ENCODE results near the gene PCBP1.
"Not testable (repeated sequence)": the region's sequence is repeated elsewhere in the genome, so short reads cannot be mapped to it uniquely, and the experiment has no call there.

Gene PCBP1

DNA sequence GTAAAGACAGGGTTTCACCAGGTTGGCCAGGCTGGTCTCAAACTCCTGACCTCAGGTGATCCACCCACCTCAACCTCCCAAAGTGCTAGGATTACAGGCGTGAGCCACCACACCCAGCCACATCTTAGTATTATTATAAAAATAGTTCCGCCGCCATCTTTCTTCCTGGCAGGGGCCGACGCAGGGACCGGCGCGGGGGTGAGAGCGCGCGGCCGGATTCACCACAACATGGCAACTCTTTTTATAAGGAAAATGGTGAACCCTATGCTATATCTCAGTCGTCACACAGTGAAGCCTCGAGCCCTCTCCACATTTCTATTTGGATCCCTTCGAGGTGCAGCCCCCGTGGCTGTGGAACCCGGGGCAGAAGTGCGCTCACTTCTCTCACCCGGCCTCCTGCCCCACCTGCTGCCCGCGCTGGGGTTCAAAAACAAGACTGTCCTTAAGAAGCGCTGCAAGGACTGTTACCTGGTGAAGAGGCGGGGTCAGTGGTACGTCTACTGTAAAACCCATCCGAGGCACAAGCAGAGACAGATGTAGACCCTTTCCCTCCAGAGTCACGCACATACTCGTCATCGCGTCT, 15.1 kb downstream of the PCBP1 start:
- H3K36me3 ChIP-seq (ENCODE audit: control insufficient read depth, insufficient read depth, low read length, severe bottlenecking); DNase-seq (ENCODE audit: low read depth); H3K4me3 ChIP-seq (ENCODE audit: low read length); H3K27me3 ChIP-seq (replicated peaks; ENCODE audit: control insufficient read depth, insufficient read depth, low read length); H3K9me3 ChIP-seq (ENCODE audit: control insufficient read depth, low read length); H3K9ac ChIP-seq (ENCODE audit: low read length): not testable (repeated sequence)
- peaks cover 13% of the 10 kb centered on the region for H3K4me1 ChIP-seq (ENCODE audit: control insufficient read depth, insufficient read depth, low read length)

DNA sequence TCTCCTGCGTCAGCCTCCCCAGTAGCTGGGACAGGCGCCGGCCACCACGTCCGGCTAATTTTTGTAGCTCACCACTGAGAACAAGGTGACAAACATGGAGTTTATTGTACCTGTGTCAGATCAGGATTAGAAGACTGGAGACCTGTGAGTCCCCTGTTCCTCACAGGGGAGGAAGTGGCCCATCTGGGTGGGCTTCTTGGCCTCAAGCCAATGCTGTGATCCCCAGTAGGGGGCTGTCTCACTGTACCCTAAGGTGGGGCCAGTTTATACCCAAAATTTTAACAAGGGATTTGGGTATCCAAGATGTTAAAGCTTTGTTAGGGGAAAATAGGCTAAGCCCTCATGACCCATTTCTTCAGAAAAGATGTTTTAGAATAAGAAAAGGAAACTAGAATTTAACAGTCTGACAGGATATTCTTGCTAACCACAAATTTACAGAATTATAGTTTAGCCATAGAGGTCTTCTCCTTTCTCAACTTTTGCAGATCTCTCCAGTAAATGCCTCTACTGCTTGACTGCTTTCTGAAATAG, 16.3 kb downstream of the PCBP1 start:
- Histone ChIP-seq H3K9me3 (ENCODE audit: control insufficient read depth, low read length) (no peaks in the 10 kb centered on the region), H3K4me3 (ENCODE audit: low read length) (no peak overlapping the region), H3K27me3 (replicated peaks; ENCODE audit: control insufficient read depth, insufficient read depth, low read length) (no peaks in the 10 kb centered on the region), H3K36me3 (ENCODE audit: control insufficient read depth, insufficient read depth, low read length, severe bottlenecking) (no peaks in the 10 kb centered on the region), H3K9ac (ENCODE audit: low read length) (peak overlapping the region; percentile 73), H3K4me1 (ENCODE audit: control insufficient read depth, insufficient read depth, low read length) (peaks cover 20% of the 10 kb centered on the region)
- peak; percentile 20 for DNase-seq (ENCODE audit: low read depth)

DNA sequence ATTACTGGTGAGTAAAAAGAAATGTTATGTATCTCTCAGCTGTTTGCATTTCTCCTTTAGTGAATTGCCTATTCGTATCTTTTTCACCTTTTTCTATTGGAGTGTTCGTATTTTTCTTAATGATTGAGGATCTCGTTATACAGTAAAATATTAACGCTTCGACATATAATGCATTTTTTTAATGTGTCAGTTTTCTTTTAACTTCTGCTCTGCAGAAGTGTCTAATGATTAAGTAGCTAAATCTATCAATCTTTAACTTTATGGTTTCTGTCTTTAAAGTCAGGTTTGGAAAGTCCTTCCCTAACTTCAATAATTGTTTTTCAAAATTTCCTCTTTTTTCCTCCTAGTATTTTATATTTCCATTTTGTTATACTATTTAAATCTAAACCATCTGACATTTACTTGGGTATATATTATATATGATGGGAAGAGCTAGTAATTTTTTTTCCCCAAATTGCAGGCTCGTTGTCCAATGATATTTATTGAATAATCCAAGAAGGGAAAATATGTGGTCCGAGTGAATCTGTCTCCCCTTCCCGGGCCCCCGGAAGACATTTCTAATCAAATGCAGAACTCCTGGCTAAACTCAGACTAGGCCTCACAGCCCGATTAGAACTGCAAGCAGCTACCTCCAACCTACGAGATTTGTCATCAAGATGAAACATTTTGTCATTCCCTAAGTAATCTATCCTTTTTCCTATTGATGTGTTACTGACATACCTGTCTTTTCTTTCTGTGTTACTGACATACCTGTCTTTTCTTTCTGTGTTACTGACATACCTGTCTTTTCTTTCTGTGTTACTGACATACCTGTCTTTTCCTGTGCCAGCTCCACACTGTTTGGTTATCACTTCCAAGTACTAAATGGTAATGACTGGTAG, 17.2 kb downstream of the PCBP1 start:
- peak overlapping the region; percentile 73 for H3K9ac ChIP-seq (ENCODE audit: low read length)
- peak overlapping the region; percentile 62 for H3K4me3 ChIP-seq (ENCODE audit: low read length)
- H3K4me1 ChIP-seq (ENCODE audit: control insufficient read depth, insufficient read depth, low read length): peaks cover 22% of the 10 kb centered on the region
- no peaks in the 10 kb centered on the region for H3K36me3 ChIP-seq (ENCODE audit: control insufficient read depth, insufficient read depth, low read length, severe bottlenecking)
- H3K9me3 ChIP-seq (ENCODE audit: control insufficient read depth, low read length): no peaks in the 10 kb centered on the region
- H3K27me3 ChIP-seq (replicated peaks; ENCODE audit: control insufficient read depth, insufficient read depth, low read length): no peaks in the 10 kb centered on the region
- DNase-seq (ENCODE audit: low read depth): peak; percentile 78

DNA sequence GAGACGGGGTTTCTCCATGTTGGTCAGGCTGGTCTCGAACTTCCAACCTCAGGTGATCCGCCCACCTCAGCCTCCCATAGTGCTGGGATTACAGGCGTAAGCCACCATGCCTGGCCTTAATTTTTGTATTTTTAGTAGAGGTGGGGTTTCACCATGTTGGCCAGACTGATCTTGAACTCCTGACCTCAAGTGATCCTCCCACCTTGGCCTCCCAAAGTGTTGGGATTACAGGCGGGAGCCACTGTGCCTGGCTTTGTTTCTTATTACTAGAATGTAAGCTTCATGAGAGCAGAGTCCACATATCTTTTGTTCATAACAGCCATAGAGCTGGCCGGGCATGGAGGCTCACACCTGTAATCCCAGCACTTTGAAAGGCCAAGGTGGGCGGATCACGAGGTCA, 18.9 kb downstream of the PCBP1 start:
- not testable (repeated sequence) for H3K36me3 ChIP-seq (ENCODE audit: control insufficient read depth, insufficient read depth, low read length, severe bottlenecking); DNase-seq (ENCODE audit: low read depth); H3K4me3 ChIP-seq (ENCODE audit: low read length); H3K27me3 ChIP-seq (replicated peaks; ENCODE audit: control insufficient read depth, insufficient read depth, low read length); H3K9me3 ChIP-seq (ENCODE audit: control insufficient read depth, low read length); H3K9ac ChIP-seq (ENCODE audit: low read length)
- H3K4me1 ChIP-seq (ENCODE audit: control insufficient read depth, insufficient read depth, low read length): peaks cover 22% of the 10 kb centered on the region

DNA sequence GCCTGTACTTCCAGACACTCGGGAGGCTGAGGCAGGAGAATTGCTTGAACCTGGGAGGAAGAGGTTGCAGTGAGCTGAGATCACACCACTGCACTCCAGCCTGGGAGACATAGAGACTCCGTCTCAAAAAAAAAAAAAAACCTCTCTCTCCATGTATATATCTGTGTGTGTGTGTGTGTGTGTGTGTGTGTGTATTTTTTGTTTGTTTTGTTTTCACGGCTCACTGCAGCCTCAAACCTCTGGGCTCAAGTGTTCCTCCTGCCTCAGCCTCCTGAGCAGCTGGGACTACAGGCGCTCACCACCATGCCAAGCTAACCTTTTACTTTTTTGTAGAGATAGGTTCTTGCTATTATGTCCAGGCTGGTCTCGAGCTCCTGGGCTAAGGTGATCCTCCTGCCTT, 23.1 kb downstream of the PCBP1 start:
- peaks cover 31% of the 10 kb centered on the region for H3K4me1 ChIP-seq (ENCODE audit: control insufficient read depth, insufficient read depth, low read length)
- not testable (repeated sequence) for H3K27me3 ChIP-seq (replicated peaks; ENCODE audit: control insufficient read depth, insufficient read depth, low read length); H3K36me3 ChIP-seq (ENCODE audit: control insufficient read depth, insufficient read depth, low read length, severe bottlenecking); H3K9me3 ChIP-seq (ENCODE audit: control insufficient read depth, low read length); H3K9ac ChIP-seq (ENCODE audit: low read length); DNase-seq (ENCODE audit: low read depth); H3K4me3 ChIP-seq (ENCODE audit: low read length)

DNA sequence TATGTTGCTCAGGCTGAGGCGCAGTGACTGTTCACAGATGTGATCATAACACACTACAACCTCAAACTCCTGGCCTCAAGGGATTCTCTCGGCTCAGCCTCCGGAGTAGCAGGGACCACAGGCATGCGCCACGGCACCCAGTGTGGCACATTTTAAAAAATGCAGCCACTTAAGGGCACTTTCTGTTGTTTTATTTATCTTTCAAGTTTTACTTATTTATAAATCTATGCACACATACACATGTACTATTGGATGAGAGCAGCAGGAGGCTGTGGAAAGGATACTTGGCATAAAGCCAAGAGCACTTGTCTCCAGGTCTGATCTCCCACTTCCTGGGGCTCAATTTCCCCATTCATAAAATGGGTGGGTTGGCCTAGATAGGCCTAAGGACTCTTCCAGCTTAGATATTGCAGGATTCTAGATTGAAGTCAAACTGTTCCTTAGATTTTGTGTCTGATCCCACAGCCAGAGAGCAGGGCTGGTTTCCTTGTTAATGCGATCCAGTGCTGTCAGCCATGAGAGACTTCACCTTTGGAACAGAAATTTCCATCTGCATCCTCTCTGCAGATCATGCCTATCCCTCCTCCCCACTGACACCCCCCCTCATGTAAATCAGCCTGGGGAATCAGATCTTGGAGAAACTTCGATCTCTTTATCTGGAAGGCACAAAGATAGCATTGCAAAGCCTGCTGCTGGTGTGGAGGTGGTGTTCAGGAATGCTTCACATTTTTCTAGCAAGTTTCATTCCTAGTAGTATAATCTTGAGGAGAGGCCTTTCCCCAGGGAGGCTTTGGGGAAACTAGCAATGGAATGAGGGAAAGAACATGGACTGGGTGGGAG, 24.7 kb downstream of the PCBP1 start:
- H3K4me3 ChIP-seq (ENCODE audit: low read length): peak overlapping the region; percentile 63
- peak overlapping the region; percentile 66 for H3K9ac ChIP-seq (ENCODE audit: low read length)
- H3K27me3 ChIP-seq (replicated peaks; ENCODE audit: control insufficient read depth, insufficient read depth, low read length): no peaks in the 10 kb centered on the region
- peaks cover 31% of the 10 kb centered on the region for H3K4me1 ChIP-seq (ENCODE audit: control insufficient read depth, insufficient read depth, low read length)
- DNase-seq (ENCODE audit: low read depth): peak; percentile 70
- no peaks in the 10 kb centered on the region for H3K9me3 ChIP-seq (ENCODE audit: control insufficient read depth, low read length)
- no peaks in the 10 kb centered on the region for H3K36me3 ChIP-seq (ENCODE audit: control insufficient read depth, insufficient read depth, low read length, severe bottlenecking)

DNA sequence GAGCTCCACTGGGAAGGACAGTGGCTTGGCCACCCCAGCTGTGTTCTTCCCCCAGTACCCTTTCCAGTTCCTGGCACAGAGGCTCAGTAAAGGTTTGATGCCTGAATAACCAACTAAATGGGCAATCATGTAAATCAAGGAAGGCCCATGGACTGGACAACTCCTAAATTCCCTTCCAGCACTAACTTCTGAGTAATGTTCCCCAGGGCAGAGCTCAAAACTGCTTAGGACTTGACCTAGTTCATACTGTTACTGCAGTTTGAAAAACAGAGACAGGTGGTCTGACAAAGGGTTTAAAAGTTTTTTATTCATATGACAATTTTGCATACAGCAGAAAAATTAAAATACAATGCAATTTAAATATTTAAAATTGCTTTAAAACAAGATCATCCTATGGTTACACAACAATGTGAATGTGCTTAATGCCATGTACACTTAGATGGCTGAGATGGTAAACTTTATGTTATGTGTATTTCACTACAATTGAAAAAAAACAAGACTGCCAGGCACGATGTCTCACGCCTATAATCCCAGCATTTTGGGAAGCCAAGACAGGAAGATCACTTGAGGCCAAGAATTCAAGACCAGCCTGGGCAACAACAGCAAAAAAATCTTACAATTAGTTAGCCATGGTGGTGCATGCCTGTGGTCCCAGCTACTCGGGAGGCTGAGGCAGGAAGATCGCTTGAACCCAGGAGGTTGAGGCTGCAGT, 26.2 kb downstream of the PCBP1 start:
- H3K27me3 ChIP-seq (replicated peaks; ENCODE audit: control insufficient read depth, insufficient read depth, low read length): no peaks in the 10 kb centered on the region

DNA sequence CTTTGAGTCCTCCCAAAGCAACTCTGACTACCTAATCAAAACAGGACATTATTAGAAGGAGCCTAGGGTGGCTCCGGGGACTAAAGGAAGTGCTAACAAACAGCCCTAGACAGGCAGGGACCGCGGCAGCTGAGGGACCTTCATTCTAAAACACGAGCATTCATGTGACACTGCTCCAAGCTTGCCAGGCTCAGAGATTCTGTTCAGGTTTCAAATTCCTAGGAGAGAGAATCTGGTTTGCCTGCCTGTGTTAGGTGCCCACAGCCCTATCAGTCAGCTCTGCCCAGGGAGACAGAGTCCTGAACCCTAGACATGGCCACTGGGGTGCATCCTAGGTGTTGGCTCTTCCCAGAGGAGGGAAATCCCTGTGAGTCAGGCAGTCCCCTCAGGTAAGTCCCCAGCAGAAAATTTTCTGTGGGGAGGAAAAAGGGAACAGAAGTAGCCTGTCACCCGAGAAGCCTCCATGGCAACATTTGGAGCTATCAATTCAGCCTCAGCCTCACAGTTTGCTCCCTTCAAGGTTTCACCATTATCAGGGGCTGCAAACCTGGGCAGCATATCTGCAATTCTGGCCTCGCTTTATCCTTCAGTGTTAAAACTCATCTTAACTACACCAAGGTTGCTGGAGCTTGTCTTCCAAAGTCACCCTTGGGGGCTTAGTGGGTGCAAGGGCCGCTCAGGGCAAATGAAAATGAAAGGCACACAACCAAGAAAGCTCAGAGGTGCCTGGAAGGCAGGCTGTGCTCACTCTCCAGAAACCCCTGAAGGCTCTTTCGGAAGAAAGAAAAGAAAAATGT, 28.6 kb downstream of the PCBP1 start:
- Histone ChIP-seq H3K4me3 (ENCODE audit: low read length) (no peak overlapping the region), H3K4me1 (ENCODE audit: control insufficient read depth, insufficient read depth, low read length) (peaks cover 25% of the 10 kb centered on the region), H3K9ac (ENCODE audit: low read length) (no peak overlapping the region), H3K27me3 (replicated peaks; ENCODE audit: control insufficient read depth, insufficient read depth, low read length) (no peaks in the 10 kb centered on the region), H3K36me3 (ENCODE audit: control insufficient read depth, insufficient read depth, low read length, severe bottlenecking) (no peaks in the 10 kb centered on the region), H3K9me3 (ENCODE audit: control insufficient read depth, low read length) (no peaks in the 10 kb centered on the region)
- DNase-seq (ENCODE audit: low read depth): no peak

More for the DNA sequence above, 26.2 kb downstream of the PCBP1 start:
- H3K9ac ChIP-seq (ENCODE audit: low read length): peak overlapping the region; percentile 19
- no peak overlapping the region for H3K4me3 ChIP-seq (ENCODE audit: low read length)
- DNase-seq (ENCODE audit: low read depth): no peak
- H3K4me1 ChIP-seq (ENCODE audit: control insufficient read depth, insufficient read depth, low read length): peaks cover 29% of the 10 kb centered on the region
- H3K36me3 ChIP-seq (ENCODE audit: control insufficient read depth, insufficient read depth, low read length, severe bottlenecking): no peaks in the 10 kb centered on the region
- H3K9me3 ChIP-seq (ENCODE audit: control insufficient read depth, low read length): no peaks in the 10 kb centered on the region

DNA sequence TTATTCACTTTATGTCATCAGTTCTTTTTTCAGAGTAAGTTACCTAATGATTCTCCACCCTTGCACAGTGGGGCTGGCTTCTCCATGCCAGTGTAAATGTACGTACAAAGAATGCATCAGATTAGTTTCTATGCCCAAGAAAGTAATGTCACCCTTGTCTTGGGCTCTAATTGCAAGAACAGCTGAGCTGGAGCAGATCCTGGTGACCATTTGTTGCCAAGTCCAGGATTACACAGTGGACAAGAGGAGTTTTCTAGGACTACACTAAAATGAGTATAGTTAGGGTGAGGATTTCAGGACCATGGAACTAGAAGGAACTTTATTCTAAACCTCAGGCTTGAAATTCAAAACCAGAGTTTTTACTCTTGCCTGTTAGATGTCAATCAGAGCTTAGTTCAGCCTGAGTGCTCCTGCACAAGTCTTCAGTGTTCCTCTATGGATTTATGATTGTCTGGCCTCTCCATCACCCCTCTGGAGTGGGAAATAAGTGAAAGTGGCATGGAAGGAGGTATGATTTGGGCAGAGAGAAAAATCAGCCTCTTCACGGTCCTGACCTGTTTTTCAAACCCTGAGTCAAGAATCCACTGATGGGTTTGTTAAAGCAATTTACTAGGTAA, 29.8 kb downstream of the PCBP1 start:
- no peak overlapping the region for H3K4me3 ChIP-seq (ENCODE audit: low read length)
- H3K27me3 ChIP-seq (replicated peaks; ENCODE audit: control insufficient read depth, insufficient read depth, low read length): no peaks in the 10 kb centered on the region
- H3K9me3 ChIP-seq (ENCODE audit: control insufficient read depth, low read length): no peaks in the 10 kb centered on the region
- peaks cover 19% of the 10 kb centered on the region for H3K4me1 ChIP-seq (ENCODE audit: control insufficient read depth, insufficient read depth, low read length)
- no peaks in the 10 kb centered on the region for H3K36me3 ChIP-seq (ENCODE audit: control insufficient read depth, insufficient read depth, low read length, severe bottlenecking)
- H3K9ac ChIP-seq (ENCODE audit: low read length): no peak overlapping the region
- no peak for DNase-seq (ENCODE audit: low read depth)

Data from adipocyte (in vitro differentiated cells).